ENCODE measurements around the gene RAPGEF2.

GRCh38 chr4:159224408-159224807, 121.5 kb downstream of the RAPGEF2 start:
- TF ChIP-seq EZH2 (IDR thresholded peaks at IDR 0.05; ENCODE audit: borderline replicate concordance, control insufficient read depth, low read depth, low read length) (no peak), FOXM1 (IDR thresholded peaks at IDR 0.05; ENCODE audit: low read depth, low read length) (no peak), GATAD2B (conservative IDR thresholded peaks at IDR 0.05; ENCODE audit: low read depth) (no peak), EP300 (IDR thresholded peaks at IDR 0.05; ENCODE audit: borderline replicate concordance in 1 of 2, control insufficient read depth in 1 of 2, low read depth in 2 of 2, low read length in 2 of 2) (no peak), HDAC6 (IDR thresholded peaks at IDR 0.05; ENCODE audit: unreplicated experiment) (no peak), CHD2 (IDR thresholded peaks at IDR 0.05; ENCODE audit: borderline replicate concordance, low read depth, low read length) (no peak), CEBPB (IDR thresholded peaks at IDR 0.05; ENCODE audit: borderline replicate concordance in 1 of 2, low read depth in 2 of 2, low read length in 2 of 2) (no peak), REST (IDR thresholded peaks at IDR 0.05; ENCODE audit: low read depth, low read length) (no peak)
- TF ChIP-seq, protein P1, sequence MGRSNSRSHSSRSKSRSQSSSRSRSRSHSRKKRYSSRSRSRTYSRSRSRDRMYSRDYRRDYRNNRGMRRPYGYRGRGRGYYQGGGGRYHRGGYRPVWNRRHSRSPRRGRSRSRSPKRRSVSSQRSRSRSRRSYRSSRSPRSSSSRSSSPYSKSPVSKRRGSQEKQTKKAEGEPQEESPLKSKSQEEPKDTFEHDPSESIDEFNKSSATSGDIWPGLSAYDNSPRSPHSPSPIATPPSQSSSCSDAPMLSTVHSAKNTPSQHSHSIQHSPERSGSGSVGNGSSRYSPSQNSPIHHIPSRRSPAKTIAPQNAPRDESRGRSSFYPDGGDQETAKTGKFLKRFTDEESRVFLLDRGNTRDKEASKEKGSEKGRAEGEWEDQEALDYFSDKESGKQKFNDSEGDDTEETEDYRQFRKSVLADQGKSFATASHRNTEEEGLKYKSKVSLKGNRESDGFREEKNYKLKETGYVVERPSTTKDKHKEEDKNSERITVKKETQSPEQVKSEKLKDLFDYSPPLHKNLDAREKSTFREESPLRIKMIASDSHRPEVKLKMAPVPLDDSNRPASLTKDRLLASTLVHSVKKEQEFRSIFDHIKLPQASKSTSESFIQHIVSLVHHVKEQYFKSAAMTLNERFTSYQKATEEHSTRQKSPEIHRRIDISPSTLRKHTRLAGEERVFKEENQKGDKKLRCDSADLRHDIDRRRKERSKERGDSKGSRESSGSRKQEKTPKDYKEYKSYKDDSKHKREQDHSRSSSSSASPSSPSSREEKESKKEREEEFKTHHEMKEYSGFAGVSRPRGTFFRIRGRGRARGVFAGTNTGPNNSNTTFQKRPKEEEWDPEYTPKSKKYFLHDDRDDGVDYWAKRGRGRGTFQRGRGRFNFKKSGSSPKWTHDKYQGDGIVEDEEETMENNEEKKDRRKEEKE (IDR thresholded peaks at IDR 0.05) = no peak
